ENCODE results near the gene SLC19A1.
"Not testable (repeated sequence)": the region's sequence is repeated elsewhere in the genome, so short reads cannot be mapped to it uniquely, and the experiment has no call there.

Gene SLC19A1

GRCh38 chr21:45528981-45529784 lies 13.1 kb downstream of the SLC19A1 start:
- no peak for DNase-seq (ENCODE audit: low read depth in 1 of 2, low spot score in 1 of 2)
- Histone ChIP-seq H3K27ac (replicated peaks) (no peak overlapping the region), H3K4me3 (replicated peaks; ENCODE audit: insufficient read depth, low read length) (no peak overlapping the region), H3K27me3 (ENCODE audit: insufficient read depth, poor library complexity, severe bottlenecking) (no peaks in the 10 kb centered on the region)
- TF ChIP-seq, protein P1, sequence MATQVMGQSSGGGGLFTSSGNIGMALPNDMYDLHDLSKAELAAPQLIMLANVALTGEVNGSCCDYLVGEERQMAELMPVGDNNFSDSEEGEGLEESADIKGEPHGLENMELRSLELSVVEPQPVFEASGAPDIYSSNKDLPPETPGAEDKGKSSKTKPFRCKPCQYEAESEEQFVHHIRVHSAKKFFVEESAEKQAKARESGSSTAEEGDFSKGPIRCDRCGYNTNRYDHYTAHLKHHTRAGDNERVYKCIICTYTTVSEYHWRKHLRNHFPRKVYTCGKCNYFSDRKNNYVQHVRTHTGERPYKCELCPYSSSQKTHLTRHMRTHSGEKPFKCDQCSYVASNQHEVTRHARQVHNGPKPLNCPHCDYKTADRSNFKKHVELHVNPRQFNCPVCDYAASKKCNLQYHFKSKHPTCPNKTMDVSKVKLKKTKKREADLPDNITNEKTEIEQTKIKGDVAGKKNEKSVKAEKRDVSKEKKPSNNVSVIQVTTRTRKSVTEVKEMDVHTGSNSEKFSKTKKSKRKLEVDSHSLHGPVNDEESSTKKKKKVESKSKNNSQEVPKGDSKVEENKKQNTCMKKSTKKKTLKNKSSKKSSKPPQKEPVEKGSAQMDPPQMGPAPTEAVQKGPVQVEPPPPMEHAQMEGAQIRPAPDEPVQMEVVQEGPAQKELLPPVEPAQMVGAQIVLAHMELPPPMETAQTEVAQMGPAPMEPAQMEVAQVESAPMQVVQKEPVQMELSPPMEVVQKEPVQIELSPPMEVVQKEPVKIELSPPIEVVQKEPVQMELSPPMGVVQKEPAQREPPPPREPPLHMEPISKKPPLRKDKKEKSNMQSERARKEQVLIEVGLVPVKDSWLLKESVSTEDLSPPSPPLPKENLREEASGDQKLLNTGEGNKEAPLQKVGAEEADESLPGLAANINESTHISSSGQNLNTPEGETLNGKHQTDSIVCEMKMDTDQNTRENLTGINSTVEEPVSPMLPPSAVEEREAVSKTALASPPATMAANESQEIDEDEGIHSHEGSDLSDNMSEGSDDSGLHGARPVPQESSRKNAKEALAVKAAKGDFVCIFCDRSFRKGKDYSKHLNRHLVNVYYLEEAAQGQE (IDR thresholded peaks at IDR 0.05; ENCODE audit: insufficient replicate concordance, low read depth), result no peak
- TF ChIP-seq POLR2AphosphoS5 (IDR thresholded peaks at IDR 0.05; ENCODE audit: low read depth), result no peak

- H3K27ac ChIP-seq (replicated peaks), result no peak overlapping the region
- TF ChIP-seq SPI1 (IDR thresholded peaks at IDR 0.05; ENCODE audit: borderline replicate concordance, low read depth) (no peak), POLR2AphosphoS5 (IDR thresholded peaks at IDR 0.05; ENCODE audit: low read depth) (no peak)
- TF ChIP-seq, protein P2, sequence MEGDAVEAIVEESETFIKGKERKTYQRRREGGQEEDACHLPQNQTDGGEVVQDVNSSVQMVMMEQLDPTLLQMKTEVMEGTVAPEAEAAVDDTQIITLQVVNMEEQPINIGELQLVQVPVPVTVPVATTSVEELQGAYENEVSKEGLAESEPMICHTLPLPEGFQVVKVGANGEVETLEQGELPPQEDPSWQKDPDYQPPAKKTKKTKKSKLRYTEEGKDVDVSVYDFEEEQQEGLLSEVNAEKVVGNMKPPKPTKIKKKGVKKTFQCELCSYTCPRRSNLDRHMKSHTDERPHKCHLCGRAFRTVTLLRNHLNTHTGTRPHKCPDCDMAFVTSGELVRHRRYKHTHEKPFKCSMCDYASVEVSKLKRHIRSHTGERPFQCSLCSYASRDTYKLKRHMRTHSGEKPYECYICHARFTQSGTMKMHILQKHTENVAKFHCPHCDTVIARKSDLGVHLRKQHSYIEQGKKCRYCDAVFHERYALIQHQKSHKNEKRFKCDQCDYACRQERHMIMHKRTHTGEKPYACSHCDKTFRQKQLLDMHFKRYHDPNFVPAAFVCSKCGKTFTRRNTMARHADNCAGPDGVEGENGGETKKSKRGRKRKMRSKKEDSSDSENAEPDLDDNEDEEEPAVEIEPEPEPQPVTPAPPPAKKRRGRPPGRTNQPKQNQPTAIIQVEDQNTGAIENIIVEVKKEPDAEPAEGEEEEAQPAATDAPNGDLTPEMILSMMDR (IDR thresholded peaks at IDR 0.05; ENCODE audit: insufficient read depth, low read length), result no peak
- TF ChIP-seq, protein P1 (IDR thresholded peaks at IDR 0.05; ENCODE audit: insufficient replicate concordance, low read depth), result no peak
- no peaks in the 10 kb centered on the region for H3K27me3 ChIP-seq (ENCODE audit: insufficient read depth, poor library complexity, severe bottlenecking)
- DNase-seq (ENCODE audit: low read depth in 1 of 2, low spot score in 1 of 2), result no peak
- no peak overlapping the region for H3K4me3 ChIP-seq (replicated peaks; ENCODE audit: insufficient read depth, low read length)
Measured at GRCh38 chr21:45528028-45528705, 14.1 kb downstream of the SLC19A1 start.

DNA sequence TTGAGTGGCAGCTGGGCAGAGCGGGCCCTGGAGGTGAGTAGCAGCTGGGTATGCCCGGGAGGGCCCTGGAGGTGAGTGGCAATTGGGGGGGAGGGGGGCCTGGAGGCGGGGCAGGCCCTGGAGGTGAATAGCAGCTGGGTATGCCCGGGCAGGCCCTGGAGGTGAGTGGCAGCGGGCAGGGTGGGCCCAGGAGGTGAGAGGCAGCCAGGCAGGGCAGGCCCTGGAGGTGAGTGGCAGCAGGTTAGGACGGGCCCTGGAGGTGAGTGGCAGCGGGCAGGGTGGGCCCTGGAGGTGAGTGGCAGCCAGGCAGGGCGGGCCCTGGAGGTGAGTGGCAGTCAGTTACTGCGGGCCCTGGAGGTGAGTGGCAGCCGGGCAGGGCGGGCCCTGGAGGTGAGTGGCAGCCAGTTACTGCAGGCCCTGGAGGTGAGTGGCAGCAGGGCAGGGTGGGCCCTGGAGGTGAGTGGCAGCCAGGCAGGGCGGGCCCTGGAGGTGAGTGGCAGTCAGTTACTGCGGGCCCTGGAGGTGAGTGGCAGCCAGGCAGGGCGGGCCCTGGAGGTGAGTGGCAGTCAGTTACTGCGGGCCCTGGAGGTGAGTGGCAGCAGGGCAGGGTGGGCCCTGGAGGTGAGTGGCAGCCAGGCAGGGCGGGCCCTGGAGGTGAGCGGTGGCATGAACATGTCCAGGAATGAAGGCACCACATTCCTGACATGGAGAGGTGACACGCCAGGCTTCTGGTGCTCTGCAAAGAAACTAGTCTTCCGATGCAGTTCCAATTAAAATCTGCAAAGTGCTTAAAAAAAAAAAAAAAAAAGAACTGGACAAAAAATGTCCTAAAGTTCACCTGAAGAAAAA lies 14.9 kb downstream of the SLC19A1 start:
- DNase-seq (ENCODE audit: low read depth in 1 of 2, low spot score in 1 of 2); H3K4me3 ChIP-seq (replicated peaks; ENCODE audit: insufficient read depth, low read length); H3K27me3 ChIP-seq (ENCODE audit: insufficient read depth, poor library complexity, severe bottlenecking); H3K27ac ChIP-seq (replicated peaks): not testable (repeated sequence)

- no peak for DNase-seq (ENCODE audit: low read depth in 1 of 2, low spot score in 1 of 2)
- H3K27me3 ChIP-seq (ENCODE audit: insufficient read depth, poor library complexity, severe bottlenecking), result no peaks in the 10 kb centered on the region
- TF ChIP-seq POLR2AphosphoS5 (IDR thresholded peaks at IDR 0.05; ENCODE audit: low read depth), result no peak
- TF ChIP-seq, protein P2 (IDR thresholded peaks at IDR 0.05; ENCODE audit: insufficient read depth, low read length), result no peak
- no peak for TF ChIP-seq SPI1 (IDR thresholded peaks at IDR 0.05; ENCODE audit: borderline replicate concordance, low read depth)
- TF ChIP-seq, protein P1 (IDR thresholded peaks at IDR 0.05; ENCODE audit: insufficient replicate concordance, low read depth), result no peak
- no peak for TF ChIP-seq GABPA (IDR thresholded peaks at IDR 0.05; ENCODE audit: low read depth)
- H3K27ac ChIP-seq (replicated peaks), result no peak overlapping the region
- no peak overlapping the region for H3K4me3 ChIP-seq (replicated peaks; ENCODE audit: insufficient read depth, low read length)
Measured at GRCh38 chr21:45525910-45526306, 16.3 kb downstream of the SLC19A1 start.

All from HL-60 (cell line).